HCEC 1CT (cell line): Measurements from ENCODE around the gene COX17.

ENCODE experiments used
- DNase-seq: peaks from one replicate; pipeline ENCODE4 v3.0.0-alpha.2; 2017

The COX17 gene

GRCh38 chr3:119673875-119674274 lies 3.3 kb downstream of the COX17 start:
- DNase-seq, result no peak

DNA sequence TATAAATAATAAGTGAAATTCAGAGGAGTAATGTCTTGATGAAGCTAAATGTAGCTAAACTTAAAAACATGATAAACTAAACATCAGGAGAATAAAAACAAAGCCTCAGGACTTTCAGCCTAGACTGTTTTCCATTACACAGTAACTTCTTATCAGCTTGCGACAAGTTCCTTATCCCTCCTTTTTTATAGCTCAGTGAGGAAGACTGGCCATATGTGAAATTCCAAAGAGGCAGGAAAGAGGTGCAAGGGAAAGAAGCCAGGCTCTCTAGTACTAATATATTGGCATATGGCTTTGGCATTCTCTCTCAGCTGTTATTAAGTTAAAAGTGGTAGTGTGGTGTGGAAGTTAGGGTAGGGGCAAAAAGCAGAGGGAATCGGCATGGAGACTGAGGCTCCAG lies 4.4 kb downstream of the COX17 start:
- no peak for DNase-seq

- DNase-seq, result peak; percentile 24
Measured at GRCh38 chr3:119669906-119670570, 7.2 kb downstream of the COX17 start.

DNA sequence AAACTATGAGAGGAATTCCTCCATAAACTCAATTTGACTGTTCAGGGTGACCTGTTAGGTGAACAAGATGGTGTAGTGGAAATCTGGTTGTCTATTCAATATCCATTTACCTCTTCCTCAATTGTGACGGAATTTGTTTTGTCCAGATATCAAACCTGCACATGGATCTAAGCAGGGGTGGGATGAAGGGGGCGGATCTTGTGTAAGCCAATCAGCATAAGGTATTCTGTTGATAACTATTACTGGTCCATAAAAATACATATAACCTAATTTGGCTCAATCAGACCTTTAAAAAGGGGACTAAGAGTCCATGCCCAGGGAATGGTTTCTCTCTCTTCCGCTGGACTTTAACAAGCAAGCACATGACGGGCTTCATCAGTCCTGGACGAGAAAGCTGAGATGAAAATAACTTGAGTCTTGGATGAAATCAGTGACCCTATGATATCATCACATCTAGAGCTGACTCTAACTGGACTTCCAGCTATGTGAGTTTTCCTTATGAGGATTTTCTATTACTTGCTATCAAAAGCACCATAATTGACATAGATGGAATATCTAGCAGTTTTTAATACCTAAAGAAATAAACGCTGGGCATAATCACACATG lies 11.1 kb downstream of the COX17 start:
- no peak for DNase-seq

- no peak for DNase-seq
Measured at GRCh38 chr3:119664850-119665379, 12.3 kb downstream of the COX17 start.

DNA sequence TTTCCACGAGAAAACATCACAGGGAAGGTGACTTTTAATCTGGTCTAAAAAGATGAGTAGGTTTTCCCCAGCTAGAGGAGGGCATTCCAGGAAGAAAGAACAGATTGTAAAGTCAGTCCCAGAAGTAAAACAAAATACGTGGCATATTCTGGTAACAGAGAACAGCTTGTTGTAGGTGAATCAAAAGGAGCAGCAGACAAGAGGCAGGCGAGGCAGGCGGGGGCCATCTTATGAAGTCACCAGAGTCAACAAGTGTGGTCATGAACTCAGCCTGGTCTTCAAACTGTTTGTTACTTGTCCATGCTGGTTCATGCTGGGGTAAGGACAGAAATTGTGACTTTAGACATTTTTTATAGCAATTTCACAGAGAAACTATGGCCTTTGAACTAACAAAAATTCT lies 12.8 kb downstream of the COX17 start:
- no peak for DNase-seq

GRCh38 chr3:119663885-119664284 lies 13.3 kb downstream of the COX17 start:
- DNase-seq, result no peak

DNA sequence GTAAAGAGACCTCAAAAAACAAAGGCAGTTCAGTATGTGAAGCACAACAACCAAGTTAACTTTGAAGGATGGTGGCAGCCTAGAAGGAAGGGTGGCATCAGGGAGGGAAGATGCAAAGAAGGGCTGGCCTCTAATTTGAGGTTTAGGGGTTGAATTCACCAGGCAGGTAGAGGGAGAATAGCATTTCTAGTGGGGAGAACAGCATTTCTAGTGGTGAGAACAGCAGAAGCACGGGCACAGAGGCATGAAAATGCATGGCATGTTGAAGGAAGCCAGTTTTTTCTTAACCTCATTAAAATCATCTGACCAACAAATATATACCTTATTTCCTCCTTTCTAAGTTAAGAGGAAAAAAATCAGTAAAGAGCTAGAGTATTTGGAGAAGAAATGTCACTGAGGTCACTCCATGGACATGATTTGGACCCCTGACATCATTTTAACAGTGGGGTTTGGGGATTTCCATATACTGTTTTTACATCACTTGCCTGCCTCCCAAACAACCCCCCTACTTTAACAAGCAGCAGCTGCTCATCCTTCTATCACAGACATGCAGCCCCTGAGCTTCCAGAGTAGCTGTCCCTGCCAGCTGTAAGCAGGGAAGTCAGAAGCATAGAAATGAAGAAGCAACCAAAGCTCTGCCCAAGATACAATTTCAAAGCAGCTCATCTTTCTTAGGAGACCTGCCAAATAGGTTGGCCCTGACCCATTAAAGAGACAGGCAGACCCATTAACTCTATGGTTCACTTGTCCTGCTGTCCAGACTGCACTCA lies 14.4 kb downstream of the COX17 start:
- DNase-seq, result no peak

DNA sequence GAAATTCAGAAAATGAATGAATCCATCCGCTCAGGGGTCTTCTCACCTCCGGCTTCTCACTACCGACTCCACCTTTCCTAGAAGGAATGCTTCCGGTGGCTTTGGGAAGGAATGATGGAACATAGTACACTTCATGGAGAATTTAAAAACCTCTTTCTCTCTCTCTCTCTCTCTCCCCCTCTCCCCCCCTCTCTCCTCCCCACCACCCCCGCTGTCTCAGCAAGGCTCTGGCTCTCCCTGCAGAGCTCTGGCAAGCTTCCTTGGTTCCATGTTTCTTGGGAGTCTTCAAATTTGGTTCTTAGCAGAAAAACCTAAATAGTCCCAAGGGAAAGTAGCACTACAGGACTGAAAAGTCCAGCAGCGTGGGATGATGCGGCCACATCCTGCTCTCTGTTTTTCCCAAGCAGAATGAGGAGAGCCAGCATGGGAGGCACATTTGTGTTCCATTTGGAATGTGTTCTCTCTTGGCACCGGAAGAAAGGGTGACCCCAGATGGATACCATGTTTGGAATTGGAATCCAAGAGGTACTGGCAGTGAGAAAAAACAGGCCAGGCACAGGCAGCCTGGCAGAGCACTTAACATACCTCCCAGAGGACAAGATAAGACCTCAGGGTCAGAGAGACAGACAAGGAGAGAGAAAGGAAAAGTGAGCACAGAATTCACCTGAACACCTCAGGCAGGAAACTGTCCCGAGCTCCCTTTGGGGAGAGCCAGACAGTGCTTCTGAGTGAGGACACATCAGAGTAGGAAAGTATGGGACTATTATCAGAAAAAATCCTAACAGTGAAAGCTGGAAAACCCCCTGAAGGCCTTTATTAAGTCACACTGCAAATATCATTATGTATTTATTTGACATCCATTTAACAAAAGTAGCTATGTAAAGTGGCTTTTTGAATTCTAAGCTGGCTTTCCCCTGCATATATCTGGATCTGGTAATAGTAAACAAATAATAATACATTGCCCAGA lies 16.4 kb downstream of the COX17 start, which contains the start of gene POPDC2:
POPDC2 (minus strand) TSS at position 116 of the 967 bp plus-strand sequence. CDS start 166 bp downstream, outside the sequence.
- DNase-seq, result no peak

DNA sequence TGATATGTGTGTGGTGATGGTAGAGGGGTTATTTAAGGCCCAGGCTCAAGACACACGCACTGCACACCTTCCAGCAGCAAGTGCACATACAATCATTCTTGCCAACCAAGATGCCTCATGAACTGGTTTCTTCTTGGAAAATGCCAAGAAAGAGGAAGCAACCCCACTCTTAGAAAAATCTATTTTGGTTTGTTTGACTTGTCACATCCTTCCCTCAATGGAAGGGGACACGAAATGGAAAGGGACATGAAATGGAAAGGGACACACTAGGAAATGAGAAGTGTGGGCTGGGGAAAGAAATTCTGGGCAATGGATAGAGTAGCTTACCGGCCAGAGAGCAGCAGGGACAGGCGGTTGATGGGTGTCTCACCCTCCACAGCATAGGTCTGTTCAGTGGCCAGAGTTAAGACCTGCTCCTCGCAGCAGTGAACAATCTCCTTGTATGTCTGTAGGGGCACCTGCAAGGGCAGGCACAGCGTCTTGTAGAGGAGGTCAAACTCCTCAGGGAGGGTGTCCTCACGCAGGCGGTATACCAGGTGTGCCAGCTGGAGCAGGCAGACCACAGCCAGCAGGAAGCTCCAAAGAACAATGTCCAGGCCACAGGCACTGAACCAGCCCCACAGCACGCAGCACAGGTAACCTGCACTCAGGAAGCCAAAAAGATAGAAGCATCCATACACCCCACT lies 17.5 kb downstream of the COX17 start:
- no peak for DNase-seq

DNA sequence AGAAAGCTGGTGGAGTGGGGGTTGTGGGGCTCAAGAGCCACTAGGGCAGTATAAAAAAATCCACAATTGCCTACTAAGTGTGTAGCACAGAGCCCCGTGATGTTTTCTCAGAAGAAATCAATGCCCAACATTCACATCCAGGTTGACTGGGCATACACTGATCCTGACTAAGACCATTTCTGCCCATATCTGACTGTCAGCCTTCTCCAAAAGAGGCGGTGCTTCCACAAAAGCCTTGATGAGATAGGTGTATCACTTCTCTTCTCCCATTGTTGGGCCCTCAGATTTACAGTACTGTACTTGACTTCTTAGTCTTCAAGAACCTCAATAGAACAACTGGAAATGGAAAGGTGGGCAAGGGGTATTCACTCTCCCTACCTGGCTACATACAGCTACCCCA lies 18.2 kb downstream of the COX17 start:
- no peak for DNase-seq

DNA sequence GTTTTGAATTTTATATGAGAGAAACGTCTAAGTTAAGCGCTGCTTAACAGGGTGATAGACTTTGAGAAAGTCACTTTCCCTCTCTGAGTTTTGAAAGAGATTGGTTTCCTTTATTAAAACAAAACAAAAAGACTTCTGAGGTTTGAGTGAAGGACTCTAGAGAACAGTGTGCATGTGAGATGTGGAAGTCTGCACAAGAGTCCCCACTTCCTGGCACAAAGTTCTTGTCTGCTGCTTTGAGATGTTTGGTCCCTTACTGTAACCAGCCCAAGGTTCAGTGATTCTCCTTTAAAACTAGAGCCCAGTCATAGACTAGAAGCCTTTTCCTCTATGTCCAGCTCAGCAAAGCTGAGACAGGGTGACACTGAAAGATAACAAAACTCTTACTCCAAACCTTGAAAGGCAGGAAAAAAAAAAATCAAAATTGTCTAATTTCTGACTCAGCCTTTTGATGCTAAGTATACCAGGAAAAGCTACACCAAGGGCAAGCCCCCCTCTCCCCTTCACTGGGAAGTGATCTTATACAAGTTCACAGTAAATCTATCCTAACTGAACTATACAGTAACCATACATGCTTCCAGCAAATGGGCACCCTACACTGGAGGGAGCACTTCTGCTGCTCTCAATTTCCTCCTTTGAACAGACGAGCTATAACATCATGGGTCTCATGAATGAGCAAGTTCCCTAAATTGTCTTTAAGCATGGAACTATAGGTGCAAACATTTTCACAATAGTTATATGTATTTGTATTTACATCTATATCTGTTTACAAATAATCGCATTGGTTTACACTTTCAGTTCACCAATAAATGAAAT lies 19.1 kb downstream of the COX17 start:
- no peak for DNase-seq

GRCh38 chr3:119653876-119654275 lies 23.3 kb downstream of the COX17 start:
- no peak for DNase-seq

GRCh38 chr3:119652306-119653033 lies 24.7 kb downstream of the COX17 start:
- no peak for DNase-seq

DNA sequence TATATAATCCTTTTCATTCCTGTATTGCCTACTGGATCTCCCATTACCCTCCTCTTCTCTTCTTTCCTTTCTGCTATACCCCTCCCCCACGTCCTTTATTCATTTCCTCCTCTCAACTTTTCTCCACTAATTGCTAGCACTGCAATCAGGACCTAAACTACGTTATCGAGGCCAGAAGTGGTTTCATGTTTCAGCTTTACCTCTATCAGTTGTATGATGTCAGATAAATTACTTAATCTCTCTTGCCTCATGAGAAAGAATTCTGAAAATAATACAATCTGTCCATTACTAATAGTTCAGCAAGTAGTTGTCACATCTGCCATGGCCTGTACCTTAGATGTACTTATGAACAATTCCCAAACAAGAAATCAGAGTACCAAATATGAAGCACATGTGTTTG lies 27.4 kb downstream of the COX17 start:
- DNase-seq, result no peak

- DNase-seq, result no peak
Measured at GRCh38 chr3:119647843-119648575, 29.2 kb downstream of the COX17 start.

GRCh38 chr3:119647171-119647570 lies 30.0 kb downstream of the COX17 start:
- DNase-seq, result no peak

- DNase-seq, result no peak
Measured at GRCh38 chr3:119645813-119646212, 31.4 kb downstream of the COX17 start.

- no peak for DNase-seq
Measured at GRCh38 chr3:119644481-119644880, 32.7 kb downstream of the COX17 start.

DNA sequence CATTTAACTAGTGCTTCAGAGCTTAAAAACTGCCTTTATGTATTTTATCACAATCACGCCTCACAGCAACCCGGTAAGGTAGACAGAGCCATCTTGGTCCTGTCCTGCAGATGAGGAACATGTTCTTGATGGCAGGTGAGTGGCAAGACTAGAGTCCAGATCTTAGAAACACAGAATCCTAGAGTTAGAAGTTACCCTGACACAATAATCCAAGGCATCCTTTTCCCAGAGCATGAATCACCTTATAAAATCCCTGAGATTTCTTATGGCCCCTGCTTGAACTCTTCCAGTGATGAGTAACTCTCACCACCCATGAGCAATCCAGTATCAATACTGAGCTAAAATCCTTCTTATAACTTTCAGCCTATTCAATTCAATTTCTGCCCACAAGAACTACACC lies 33.7 kb downstream of the COX17 start:
- DNase-seq, result peak; percentile 89
